GM19035 (cell line): ENCODE measurements around the gene GFPT2.
"Not testable (repeated sequence)": the region's sequence is repeated elsewhere in the genome, so short reads cannot be mapped to it uniquely, and the experiment has no call there.

ENCODE experiments used
- ATAC-seq: cut with Tn5 transposase; IDR thresholded peaks from one replicate; pipeline ENCODE4 v1.9.1; 2021; ENCODE audit not compliant: unreplicated experiment

The GFPT2 gene

GRCh38 chr5:180311216-180311615, 41.9 kb downstream of the GFPT2 start:
- ATAC-seq, result no peak

- no peak for ATAC-seq
Measured at GRCh38 chr5:180306796-180307195, 46.3 kb downstream of the GFPT2 start.

GRCh38 chr5:180305481-180305880, 47.7 kb downstream of the GFPT2 start:
- no peak for ATAC-seq

GRCh38 chr5:180304431-180305375, 48.4 kb downstream of the GFPT2 start:
- no peak for ATAC-seq

GRCh38 chr5:180304016-180304292, 49.2 kb downstream of the GFPT2 start:
- ATAC-seq, result no peak

- no peak for ATAC-seq
Measured at GRCh38 chr5:180303226-180304015, 49.7 kb downstream of the GFPT2 start.

GRCh38 chr5:180302256-180302655, 50.9 kb downstream of the GFPT2 start:
- no peak for ATAC-seq

GRCh38 chr5:180301253-180301652, 51.9 kb downstream of the GFPT2 start:
- ATAC-seq, result no peak

- ATAC-seq, result no peak
Measured at GRCh38 chr5:180299526-180299925, 53.6 kb downstream of the GFPT2 start.

- ATAC-seq, result not testable (repeated sequence)
Measured at GRCh38 chr5:180299014-180299413, 54.1 kb downstream of the GFPT2 start.

- ATAC-seq, result no peak
Measured at GRCh38 chr5:180297587-180298282, 55.4 kb downstream of the GFPT2 start.

GRCh38 chr5:180296771-180297170, 56.4 kb downstream of the GFPT2 start:
- no peak for ATAC-seq

GRCh38 chr5:180294913-180295555, 58.1 kb downstream of the GFPT2 start:
- ATAC-seq, result no peak

GRCh38 chr5:180294411-180294810, 58.7 kb downstream of the GFPT2 start:
- ATAC-seq, result no peak

GRCh38 chr5:180291943-180292831, 60.9 kb downstream of the GFPT2 start, which contains the start of gene MAPK9:
Gene MAPK9, minus strand, starts transcription at chr5:180292083. Its CDS starts 11,522 bp downstream, at chr5:180280561.
- ATAC-seq, result peak; percentile 80

GRCh38 chr5:180291234-180291940, 61.7 kb downstream of the GFPT2 start:
- ATAC-seq, result peak; percentile 39

GRCh38 chr5:180290568-180291233, 62.4 kb downstream of the GFPT2 start:
- ATAC-seq, result no peak

GRCh38 chr5:180289966-180290365, 63.2 kb downstream of the GFPT2 start:
- ATAC-seq, result no peak

- no peak for ATAC-seq
Measured at GRCh38 chr5:180289433-180289832, 63.7 kb downstream of the GFPT2 start.
